Keratinocyte (primary cell): Measurements from ENCODE around the gene EPHA6.

ENCODE experiments used
- CTCF ChIP-seq, 3 experiments: IDR thresholded peaks in 1 of 3; conservative IDR thresholded peaks in 1 of 3; optimal IDR thresholded peaks in 1 of 3; 2 replicates in 2 of 3; 3 replicates in 1 of 3; pipeline versions ENCODE3 to v1.5.1; 2011; ENCODE audit warnings: low read length in 3 of 3, mild to moderate bottlenecking in 3 of 3, moderate library complexity in 2 of 3, control low read depth in 1 of 3, inconsistent platforms in 1 of 3; ENCODE audit not compliant: insufficient read depth in 2 of 3; ENCODE audit errors: extremely low read depth in 1 of 3
- EZH2 ChIP-seq: IDR thresholded peaks from one replicate; pipeline ENCODE4 v1.6.1; 2012; ENCODE audit warnings: inconsistent platforms, mild to moderate bottlenecking, low read length, moderate library complexity

GRCh38 chr3:97111244-97111643, 296.9 kb downstream of the EPHA6 start:
- TF ChIP-seq CTCF (optimal IDR thresholded peaks at IDR 0.05 in 1 of 3, IDR thresholded peaks at IDR 0.05 in 1 of 3, conservative IDR thresholded peaks at IDR 0.05 in 1 of 3; ENCODE audit: extremely low read depth in 1 of 3, insufficient read depth in 2 of 3, low read length in 3 of 3): no peak
- no peak for TF ChIP-seq EZH2
